Naive thymus-derived CD4-positive, alpha-beta T cell (primary cell): ENCODE measurements around the gene DACT2. TPM values are rescaled to one million over a fixed set of nuclear protein-coding genes. Genes with fewer than 3 reads are reported as not detected.
"Not testable (repeated sequence)": the region's sequence is repeated elsewhere in the genome, so short reads cannot be mapped to it uniquely, and the experiment has no call there.

Experiments used
- ATAC-seq: fragments of 150-1000 bp; cut with Tn5 transposase; 2 replicates; pipeline ENCODE4 v1.10.0; 2021; ENCODE audit warnings: mild to moderate bottlenecking, moderate library complexity
- CTCF ChIA-PET: fragments of 350-600 bp; sonication (Branson Sonifier 250); formaldehyde crosslinking; loops from one replicate; lab custom pipeline; 2021; ENCODE audit warnings: antibody characterized with exemption; lab: Charles Lee
- POLR2A ChIA-PET: fragments of 350-600 bp; sonication (Branson Sonifier 250); formaldehyde crosslinking; loops from one replicate; lab custom pipeline; 2021; ENCODE audit warnings: antibody characterized with exemption, inconsistent platforms; lab: Charles Lee
- DNase-seq, 9 donors: peaks; one replicate each; pipeline versions ENCODE4 v3.0.0 to v3.0.0-alpha.2; 2020 to 2022; ENCODE audit warnings: mixed read lengths in 1 of 9
- H3K27ac ChIP-seq: one replicate; pipeline ENCODE4 v1.7.0; 2013; ENCODE audit warnings: mild to moderate bottlenecking, low read depth, low read length, moderate library complexity
- H3K27me3 ChIP-seq, 2 donors: one replicate each; pipeline ENCODE4 v1.7.0; 2013; ENCODE audit warnings: low read length in 2 of 2, mild to moderate bottlenecking in 2 of 2, moderate library complexity in 2 of 2; ENCODE audit not compliant: control insufficient read depth in 2 of 2, insufficient read depth in 2 of 2
- H3K36me3 ChIP-seq, 3 experiments: 1 replicate in 2 of 3; 2 replicates in 1 of 3; pipeline ENCODE4 v1.7.0; 2013; ENCODE audit warnings: low read length in 3 of 3, mild to moderate bottlenecking in 3 of 3, moderate library complexity in 1 of 3; ENCODE audit not compliant: insufficient read depth in 3 of 3, control insufficient read depth in 2 of 3
- H3K4me1 ChIP-seq, 2 donors: one replicate each; pipeline ENCODE4 v1.7.0; 2013; ENCODE audit warnings: low read length in 2 of 2, mild to moderate bottlenecking in 2 of 2, moderate library complexity in 1 of 2; ENCODE audit not compliant: control insufficient read depth in 2 of 2, insufficient read depth in 2 of 2
- H3K4me3 ChIP-seq: 2 replicates; pipeline ENCODE4 v1.7.0; 2013; ENCODE audit warnings: mild to moderate bottlenecking, low read length
- H3K9me3 ChIP-seq, 3 experiments: 1 replicate in 2 of 3; 2 replicates in 1 of 3; pipeline ENCODE4 v1.7.0; 2013; ENCODE audit warnings: low read length in 3 of 3; ENCODE audit not compliant: control insufficient read depth in 2 of 3
- H3K27ac Mint-ChIP-seq, 9 donors: one replicate each; pipeline ENCODE4 v1.8.0; 2020 to 2022; ENCODE audit warnings: mixed read lengths in 9 of 9, mild to moderate bottlenecking in 8 of 9, moderate library complexity in 5 of 9, inconsistent platforms in 2 of 9
- H3K27me3 Mint-ChIP-seq, 5 donors: one replicate each; pipeline ENCODE4 v1.8.0; 2021 to 2022; ENCODE audit warnings: mixed read lengths in 5 of 5, mild to moderate bottlenecking in 1 of 5
- H3K36me3 Mint-ChIP-seq, 5 donors: one replicate each; pipeline ENCODE4 v1.8.0; 2020 to 2022; ENCODE audit warnings: mixed read lengths in 5 of 5, mild to moderate bottlenecking in 3 of 5, inconsistent platforms in 1 of 5
- H3K4me1 Mint-ChIP-seq, 7 donors: one replicate each; pipeline ENCODE4 v1.8.0; 2020 to 2022; ENCODE audit warnings: mixed read lengths in 7 of 7, mild to moderate bottlenecking in 3 of 7, inconsistent platforms in 1 of 7
- H3K4me3 Mint-ChIP-seq, 10 donors: one replicate each; pipeline ENCODE4 v1.8.0; 2020 to 2022; ENCODE audit warnings: mild to moderate bottlenecking in 10 of 10, mixed read lengths in 10 of 10, moderate library complexity in 6 of 10, inconsistent platforms in 2 of 10
- H3K9me3 Mint-ChIP-seq, 11 donors: one replicate each; pipeline ENCODE4 v1.8.0; 2020 to 2022; ENCODE audit warnings: mixed read lengths in 11 of 11, mild to moderate bottlenecking in 4 of 11, inconsistent platforms in 1 of 11, moderate library complexity in 1 of 11
- intact Hi-C, 2 donors: fragments of 100-400 bp; cut with micrococcal nuclease; formaldehyde crosslinking; loops; one replicate each; pipeline ENCODE4 v1.15.1; 2023
- polyA plus RNA-seq, 2 donors: library from polyadenylated mRNA; unstranded; fragments of 300-500 nt; fragmentation: Illumina TruSeq; gene quantifications; one replicate each; pipeline ENCODE4 v1.2.3, GENCODE V29; 2021
- total RNA-seq, 6 experiments: library from RNA in 5 of 6; stranded (reverse) in 5 of 6; gene quantifications; 1 replicate in 5 of 6; 2 replicates in 1 of 6; pipeline ENCODE4 v1.2.3 and lab custom pipeline; 2021 to 2026

Gene DACT2
- total and polyA plus RNA-seq, 7 experiments from 2014 or later = 0.65 TPM; not detected in 6

GRCh38 chr6:168318579-168319278 lies 848 bp downstream of the DACT2 start:
- DNase-seq (no peak), ATAC-seq (no peak)
- Histone ChIP-seq H3K4me3 (no peak overlapping the region), H3K27me3 (no peaks in the 10 kb centered on the region), H3K4me1 (no peaks in the 10 kb centered on the region), H3K9me3 (no peaks in the 10 kb centered on the region), H3K27ac (no peak overlapping the region), H3K36me3 (no peaks in the 10 kb centered on the region)
- Mint-ChIP-seq H3K27ac (peak overlapping the region in 1 of 9 donors; percentile 25), H3K4me3 (peak overlapping the region in 1 of 10 donors; percentile 5), H3K4me1 (peaks cover 0 to 2% (median 0%) of the 10 kb centered on the region in 7 donors), H3K9me3 (peaks cover 0 to 14% (median 3%) of the 10 kb centered on the region in 11 donors), H3K27me3 (peaks cover 33 to 63% (median 50%) of the 10 kb centered on the region in 5 donors), H3K36me3 (no peaks in the 10 kb centered on the region)
- intact Hi-C loops = no loop called here
- POLR2A ChIA-PET = no interaction called here
- CTCF ChIA-PET = no interaction called here

- Histone ChIP-seq H3K27ac (no peak overlapping the region), H3K36me3 (no peaks in the 10 kb centered on the region), H3K9me3 (no peaks in the 10 kb centered on the region), H3K4me1 (no peaks in the 10 kb centered on the region), H3K27me3 (no peaks in the 10 kb centered on the region), H3K4me3 (no peak overlapping the region)
- ATAC-seq (no peak), DNase-seq (no peak)
- Mint-ChIP-seq H3K9me3 (peaks cover 0 to 14% (median 3%) of the 10 kb centered on the region in 11 donors), H3K4me3 (no peak overlapping the region), H3K36me3 (no peaks in the 10 kb centered on the region), H3K27ac (no peak overlapping the region), H3K4me1 (peaks cover 0 to 1% (median 0%) of the 10 kb centered on the region in 7 donors), H3K27me3 (peaks cover 39 to 57% (median 51%) of the 10 kb centered on the region in 5 donors)
- ChIA-PET CTCF (no interaction called here), POLR2A (no interaction called here)
- intact Hi-C loops = no loop called here
Observed at GRCh38 chr6:168318090-168318489, 1.5 kb downstream of the DACT2 start.

DNA sequence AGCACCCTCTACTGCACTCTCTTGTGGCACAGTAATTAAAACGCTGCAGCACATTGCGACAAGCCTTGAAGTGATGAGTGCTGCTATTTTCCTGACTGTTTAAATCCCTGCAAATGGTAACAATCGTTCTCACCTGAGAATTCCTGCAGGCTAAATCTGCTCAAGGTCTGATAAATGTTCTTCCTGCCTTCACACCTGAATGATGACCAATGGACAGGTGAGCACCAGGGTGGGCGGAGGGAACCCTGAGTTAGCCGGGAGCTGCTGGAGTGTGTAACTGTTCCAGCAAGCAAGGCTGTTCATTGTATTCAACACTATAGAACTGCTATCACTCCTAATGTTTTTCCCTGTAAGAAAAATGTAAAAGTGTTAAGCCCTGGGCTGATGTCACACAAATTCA lies 4.0 kb downstream of the DACT2 start:
- intact Hi-C loops = no loop called here
- DNase-seq (no peak), ATAC-seq (no peak)
- ChIA-PET CTCF (no interaction called here), POLR2A (no interaction called here)
- no peaks in the 10 kb centered on the region for H3K36me3 Mint-ChIP-seq
- Histone ChIP-seq H3K27ac (no peak overlapping the region), H3K36me3 (no peaks in the 10 kb centered on the region), H3K27me3 (no peaks in the 10 kb centered on the region), H3K4me3 (no peak overlapping the region), H3K4me1 (no peaks in the 10 kb centered on the region), H3K9me3 (no peaks in the 10 kb centered on the region)
- peaks cover 23 to 49% (median 36%) of the 10 kb centered on the region in 5 donors for H3K27me3 Mint-ChIP-seq
- H3K4me1 Mint-ChIP-seq = peaks cover 0 to 1% (median 0%) of the 10 kb centered on the region in 7 donors
- H3K9me3 Mint-ChIP-seq = peaks cover 0 to 5% (median 0%) of the 10 kb centered on the region in 11 donors
- H3K27ac Mint-ChIP-seq = no peak overlapping the region
- H3K4me3 Mint-ChIP-seq = no peak overlapping the region

- intact Hi-C loops = no loop called here
- ATAC-seq = no peak
- no peak overlapping the region for H3K4me3 ChIP-seq
- H3K4me1 ChIP-seq = no peaks in the 10 kb centered on the region
- no peak for DNase-seq
- no peaks in the 10 kb centered on the region for H3K9me3 ChIP-seq
- H3K27ac ChIP-seq = no peak overlapping the region
- CTCF ChIA-PET = no interaction called here
- H3K4me1 Mint-ChIP-seq = peaks cover 0 to 1% (median 0%) of the 10 kb centered on the region in 7 donors
- H3K36me3 ChIP-seq = no peaks in the 10 kb centered on the region
- peaks cover 19 to 45% (median 31%) of the 10 kb centered on the region in 5 donors for H3K27me3 Mint-ChIP-seq
- no peak overlapping the region for H3K4me3 Mint-ChIP-seq
- no peaks in the 10 kb centered on the region for H3K27me3 ChIP-seq
- H3K9me3 Mint-ChIP-seq = peaks cover 0 to 4% (median 0%) of the 10 kb centered on the region in 11 donors
- H3K36me3 Mint-ChIP-seq = no peaks in the 10 kb centered on the region
- POLR2A ChIA-PET = no interaction called here
- no peak overlapping the region for H3K27ac Mint-ChIP-seq
Observed at GRCh38 chr6:168314948-168315347, 4.6 kb downstream of the DACT2 start.

GRCh38 chr6:168314021-168314420 lies 5.6 kb downstream of the DACT2 start:
- intact Hi-C loops = no loop called here
- Mint-ChIP-seq H3K4me3 (no peak overlapping the region), H3K9me3 (peaks cover 0 to 4% (median 0%) of the 10 kb centered on the region in 11 donors), H3K27me3 (peaks cover 19 to 44% (median 30%) of the 10 kb centered on the region in 5 donors), H3K4me1 (peaks cover 0 to under 1% (median 0%) of the 10 kb centered on the region in 7 donors), H3K27ac (no peak overlapping the region), H3K36me3 (no peaks in the 10 kb centered on the region)
- H3K4me1 ChIP-seq = no peaks in the 10 kb centered on the region
- no peaks in the 10 kb centered on the region for H3K9me3 ChIP-seq
- POLR2A ChIA-PET = no interaction called here
- no peak for ATAC-seq
- H3K4me3 ChIP-seq = no peak overlapping the region
- no peak overlapping the region for H3K27ac ChIP-seq
- no peak for DNase-seq
- no peaks in the 10 kb centered on the region for H3K36me3 ChIP-seq
- H3K27me3 ChIP-seq = no peaks in the 10 kb centered on the region
- CTCF ChIA-PET = no interaction called here

DNA sequence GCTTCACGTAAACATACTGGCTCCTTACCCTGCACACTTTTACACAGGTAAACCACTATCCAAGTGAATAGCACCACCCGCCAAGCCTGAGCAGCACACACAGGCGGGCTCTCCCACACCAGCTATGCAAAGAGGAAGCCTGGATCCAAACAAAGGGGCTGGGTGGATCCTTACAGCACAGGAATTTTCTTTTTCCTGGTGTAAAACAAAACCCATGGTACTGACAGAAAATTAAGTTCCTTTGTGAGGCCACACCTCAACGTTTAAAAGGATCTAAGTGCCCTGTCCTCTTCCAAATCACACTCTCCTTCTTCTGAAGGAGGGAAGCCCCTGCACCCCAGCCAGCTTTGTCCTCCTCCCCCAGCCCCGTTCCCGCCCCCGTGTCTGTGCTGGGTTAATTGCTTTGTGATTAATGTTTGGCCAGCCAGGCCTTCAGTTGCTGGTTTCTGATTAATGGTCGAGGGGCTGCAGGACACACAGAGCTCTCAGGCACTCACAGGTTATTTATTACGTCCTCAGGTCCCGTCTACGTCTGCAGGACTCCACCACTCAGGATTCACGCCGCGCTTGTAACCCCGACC lies 6.1 kb downstream of the DACT2 start:
- Histone ChIP-seq H3K27ac (no peak overlapping the region), H3K9me3 (no peaks in the 10 kb centered on the region), H3K27me3 (no peaks in the 10 kb centered on the region), H3K4me1 (no peaks in the 10 kb centered on the region), H3K36me3 (no peaks in the 10 kb centered on the region), H3K4me3 (no peak overlapping the region)
- no peak overlapping the region for H3K27ac Mint-ChIP-seq
- intact Hi-C loops = no loop called here
- ChIA-PET POLR2A (no interaction called here), CTCF (no interaction called here)
- ATAC-seq = no peak
- peaks cover 0 to 3% (median 0%) of the 10 kb centered on the region in 11 donors for H3K9me3 Mint-ChIP-seq
- peaks cover 16 to 39% (median 25%) of the 10 kb centered on the region in 5 donors for H3K27me3 Mint-ChIP-seq
- DNase-seq = no peak
- H3K4me3 Mint-ChIP-seq = no peak overlapping the region
- no peaks in the 10 kb centered on the region for H3K4me1 Mint-ChIP-seq
- H3K36me3 Mint-ChIP-seq = no peaks in the 10 kb centered on the region

GRCh38 chr6:168312125-168312507 lies 7.5 kb downstream of the DACT2 start:
- H3K4me1 ChIP-seq, H3K27me3 ChIP-seq, H3K36me3 ChIP-seq, POLR2A ChIA-PET, H3K9me3 ChIP-seq, H3K4me3 Mint-ChIP-seq, DNase-seq, CTCF ChIA-PET, H3K4me3 ChIP-seq, H3K9me3 Mint-ChIP-seq, intact Hi-C loops, ATAC-seq, H3K27ac ChIP-seq, H3K36me3 Mint-ChIP-seq, H3K4me1 Mint-ChIP-seq, H3K27ac Mint-ChIP-seq: not testable (repeated sequence)
- H3K27me3 Mint-ChIP-seq = peaks cover 11 to 33% (median 19%) of the 10 kb centered on the region in 5 donors
